Endothelial cell of hepatic sinusoid (primary cell): ENCODE results near the gene OR8I2.
"Not testable (repeated sequence)": the region's sequence is repeated elsewhere in the genome, so short reads cannot be mapped to it uniquely, and the experiment has no call there.

ENCODE experiments used
- in situ Hi-C: cut with HindIII; loops from 2 replicates; pipeline ENCODE4 v1.10.0; 2017; ENCODE audit warnings: low sequenced_read_pairs

The OR8I2 gene

GRCh38 chr11:56093008-56093407 lies at the start of gene OR8I2:
Gene OR8I2 (plus strand): TSS chr11:56093308. CDS start chr11:56093308, 0 bp downstream.
- in situ Hi-C loops = no loop called here

- in situ Hi-C loops = no loop called here
Observed at GRCh38 chr11:56045538-56045937, 47.6 kb upstream of the OR8I2 start.

GRCh38 chr11:56048480-56048879 lies 44.6 kb upstream of the OR8I2 start:
- in situ Hi-C loops = no loop called here

GRCh38 chr11:56049487-56049886 lies 43.6 kb upstream of the OR8I2 start:
- in situ Hi-C loops = no loop called here

GRCh38 chr11:56056366-56056765 lies 36.7 kb upstream of the OR8I2 start:
- in situ Hi-C loops = not testable (repeated sequence)

- in situ Hi-C loops = not testable (repeated sequence)
Observed at GRCh38 chr11:56057661-56058237, 35.4 kb upstream of the OR8I2 start.

GRCh38 chr11:56058260-56058780 lies 34.8 kb upstream of the OR8I2 start:
- in situ Hi-C loops = not testable (repeated sequence)

GRCh38 chr11:56066980-56067379 lies 26.1 kb upstream of the OR8I2 start:
- in situ Hi-C loops = no loop called here

GRCh38 chr11:56089697-56090096 lies 3.4 kb upstream of the OR8I2 start:
- in situ Hi-C loops = no loop called here

- in situ Hi-C loops = no loop called here
Observed at GRCh38 chr11:56103210-56103737, 10.2 kb downstream of the OR8I2 start, which contains the start of gene OR8H2. Gene OR8H2 (plus strand): TSS chr11:56103687. CDS start chr11:56105043, 1,356 bp downstream.

- in situ Hi-C loops = no loop called here
Observed at GRCh38 chr11:56122073-56122472, 29.0 kb downstream of the OR8I2 start, which contains the start of gene OR8H3. Gene OR8H3 (plus strand): TSS chr11:56122373. CDS start chr11:56122373, 0 bp downstream.

GRCh38 chr11:56140151-56140661 lies 47.1 kb downstream of the OR8I2 start, which contains the start of gene OR8J3:
Gene OR8J3 (minus strand): TSS chr11:56140201. CDS start chr11:56137718, 2,483 bp downstream.
- in situ Hi-C loops = no loop called here

- in situ Hi-C loops = not testable (repeated sequence)
Observed at GRCh38 chr11:56143681-56144080, 50.6 kb downstream of the OR8I2 start.
